ENCODE results near the gene CLEC2B.

- TF ChIP-seq CTCF (IDR thresholded peaks at IDR 0.05) = no peak
- TF ChIP-seq POLR2A (IDR thresholded peaks at IDR 0.05; ENCODE audit: low read depth) = no peak
- no peak for TF ChIP-seq POLR2AphosphoS5 (IDR thresholded peaks at IDR 0.05)
Measured at GRCh38 chr12:9809338-9809737, 59.8 kb downstream of the CLEC2B start.

Measured in esophagus muscularis mucosa (tissue), 3 donors.